ENCODE measurements around the gene NMNAT3.

The NMNAT3 gene

GRCh38 chr3:139619484-139619883 is 58.3 kb downstream of the NMNAT3 start:
- Histone ChIP-seq H3K27me3 (ENCODE audit: control insufficient read depth, insufficient read depth, low read length) (no peaks in the 10 kb centered on the region), H2AFZ (no peak overlapping the region), H3K9me3 (ENCODE audit: control insufficient read depth, low read length) (no peaks in the 10 kb centered on the region), H3K9ac (no peak overlapping the region), H3K27ac (no peak overlapping the region), H3K79me2 (no peaks in the 10 kb centered on the region), H3K4me1 (no peaks in the 10 kb centered on the region), H3K4me3 (ENCODE audit: low read depth, low read length) (no peak overlapping the region), H3K36me3 (ENCODE audit: control insufficient read depth, insufficient read depth, low read length) (no peaks in the 10 kb centered on the region), H3K4me2 (ENCODE audit: low read length) (no peak overlapping the region)
- no peak for TF ChIP-seq CTCF (IDR thresholded peaks at IDR 0.05)

GRCh38 chr3:139617672-139618268 is 60.0 kb downstream of the NMNAT3 start:
- no peak overlapping the region for H3K4me2 ChIP-seq (ENCODE audit: low read length)
- no peak for TF ChIP-seq CTCF (IDR thresholded peaks at IDR 0.05)

GRCh38 chr3:139611528-139611927 is 66.2 kb downstream of the NMNAT3 start:
- TF ChIP-seq CTCF (IDR thresholded peaks at IDR 0.05), result no peak
- Histone ChIP-seq H3K9ac (no peak overlapping the region), H2AFZ (no peak overlapping the region), H3K4me1 (no peaks in the 10 kb centered on the region), H3K9me3 (ENCODE audit: control insufficient read depth, low read length) (no peaks in the 10 kb centered on the region), H3K27me3 (ENCODE audit: control insufficient read depth, insufficient read depth, low read length) (no peaks in the 10 kb centered on the region), H3K27ac (no peak overlapping the region), H3K36me3 (ENCODE audit: control insufficient read depth, insufficient read depth, low read length) (no peaks in the 10 kb centered on the region), H3K4me2 (ENCODE audit: low read length) (no peak overlapping the region), H3K79me2 (no peaks in the 10 kb centered on the region), H3K4me3 (ENCODE audit: low read depth, low read length) (no peak overlapping the region)

More at GRCh38 chr3:139617672-139618268, 60.0 kb downstream of the NMNAT3 start:
- Histone ChIP-seq H3K79me2 (no peaks in the 10 kb centered on the region), H3K9ac (no peak overlapping the region), H3K36me3 (ENCODE audit: control insufficient read depth, insufficient read depth, low read length) (no peaks in the 10 kb centered on the region), H2AFZ (no peak overlapping the region), H3K9me3 (ENCODE audit: control insufficient read depth, low read length) (no peaks in the 10 kb centered on the region), H3K4me3 (ENCODE audit: low read depth, low read length) (no peak overlapping the region), H3K27me3 (ENCODE audit: control insufficient read depth, insufficient read depth, low read length) (no peaks in the 10 kb centered on the region), H3K27ac (no peak overlapping the region), H3K4me1 (no peaks in the 10 kb centered on the region)

- TF ChIP-seq CTCF (IDR thresholded peaks at IDR 0.05), result no peak
- Histone ChIP-seq H3K4me3 (ENCODE audit: low read depth, low read length) (no peak overlapping the region), H3K9ac (no peak overlapping the region)
Observed at GRCh38 chr3:139610886-139611285, 66.9 kb downstream of the NMNAT3 start.

GRCh38 chr3:139608924-139609323 is 68.8 kb downstream of the NMNAT3 start:
- Histone ChIP-seq H3K27me3 (ENCODE audit: control insufficient read depth, insufficient read depth, low read length) (no peaks in the 10 kb centered on the region), H3K79me2 (no peaks in the 10 kb centered on the region), H3K27ac (no peak overlapping the region), H3K9me3 (ENCODE audit: control insufficient read depth, low read length) (no peaks in the 10 kb centered on the region), H3K36me3 (ENCODE audit: control insufficient read depth, insufficient read depth, low read length) (no peaks in the 10 kb centered on the region), H3K4me2 (ENCODE audit: low read length) (no peak overlapping the region), H3K9ac (no peak overlapping the region), H2AFZ (no peak overlapping the region), H3K4me1 (no peaks in the 10 kb centered on the region), H3K4me3 (ENCODE audit: low read depth, low read length) (no peak overlapping the region)
- TF ChIP-seq CTCF (IDR thresholded peaks at IDR 0.05), result no peak

More at GRCh38 chr3:139610886-139611285, 66.9 kb downstream of the NMNAT3 start:
- Histone ChIP-seq H2AFZ (no peak overlapping the region), H3K27ac (no peak overlapping the region), H3K79me2 (no peaks in the 10 kb centered on the region), H3K9me3 (ENCODE audit: control insufficient read depth, low read length) (no peaks in the 10 kb centered on the region), H3K4me2 (ENCODE audit: low read length) (no peak overlapping the region), H3K27me3 (ENCODE audit: control insufficient read depth, insufficient read depth, low read length) (no peaks in the 10 kb centered on the region), H3K4me1 (no peaks in the 10 kb centered on the region), H3K36me3 (ENCODE audit: control insufficient read depth, insufficient read depth, low read length) (no peaks in the 10 kb centered on the region)
